Stimulated activated CD8-positive, alpha-beta memory T cell treated with anti-CD3 and anti-CD28 coated beads, Interleukin-15, amount 100 ng/mL, for 48 hours (primary cell): ENCODE measurements around the gene GGA2.
"Not testable (repeated sequence)": the region's sequence is repeated elsewhere in the genome, so short reads cannot be mapped to it uniquely, and the experiment has no call there.

Experiments used
- DNase-seq, 2 donors: peaks; one replicate each; pipeline ENCODE4 v3.0.0-alpha.2; 2020; ENCODE audit warnings: low read depth in 2 of 2

Gene GGA2

DNA sequence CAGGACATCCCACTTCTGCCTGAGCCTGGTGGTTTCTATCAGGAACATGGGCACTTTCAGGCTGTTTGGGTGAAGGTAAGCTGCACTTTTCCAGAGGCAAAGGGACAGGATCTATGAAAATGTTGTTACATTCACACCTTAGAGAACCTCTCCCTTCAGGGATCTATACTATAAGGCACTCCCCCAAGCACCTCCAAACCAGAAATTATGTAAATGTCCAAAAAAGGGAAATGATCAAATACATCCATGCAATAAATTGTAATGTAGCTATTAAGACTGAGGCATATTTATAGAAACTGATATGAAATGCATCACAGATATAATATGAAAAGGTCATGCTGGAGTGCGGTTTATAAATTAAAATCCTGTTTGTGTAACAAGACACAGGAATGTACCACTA is 34.0 kb downstream of the GGA2 start:
- no peak for DNase-seq

DNA sequence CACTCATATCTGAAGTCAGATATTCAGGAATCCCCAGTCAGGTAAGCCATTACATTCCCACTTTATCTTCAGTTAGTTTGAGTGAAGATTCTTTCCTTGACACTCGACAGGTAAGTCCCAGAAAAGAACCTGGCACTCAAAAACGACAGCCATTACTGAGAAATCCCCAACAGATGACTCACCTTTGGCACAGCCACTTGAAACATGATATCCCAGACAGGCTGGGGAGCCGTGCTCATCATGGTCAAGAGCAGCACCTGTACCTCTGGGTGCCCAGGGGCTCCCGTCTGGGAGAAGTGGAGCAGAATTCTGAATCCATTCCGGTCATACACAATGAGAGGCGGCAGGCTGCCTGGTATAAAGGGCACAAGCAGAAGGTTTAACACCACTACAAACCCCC is 40.5 kb downstream of the GGA2 start:
- no peak for DNase-seq

DNA sequence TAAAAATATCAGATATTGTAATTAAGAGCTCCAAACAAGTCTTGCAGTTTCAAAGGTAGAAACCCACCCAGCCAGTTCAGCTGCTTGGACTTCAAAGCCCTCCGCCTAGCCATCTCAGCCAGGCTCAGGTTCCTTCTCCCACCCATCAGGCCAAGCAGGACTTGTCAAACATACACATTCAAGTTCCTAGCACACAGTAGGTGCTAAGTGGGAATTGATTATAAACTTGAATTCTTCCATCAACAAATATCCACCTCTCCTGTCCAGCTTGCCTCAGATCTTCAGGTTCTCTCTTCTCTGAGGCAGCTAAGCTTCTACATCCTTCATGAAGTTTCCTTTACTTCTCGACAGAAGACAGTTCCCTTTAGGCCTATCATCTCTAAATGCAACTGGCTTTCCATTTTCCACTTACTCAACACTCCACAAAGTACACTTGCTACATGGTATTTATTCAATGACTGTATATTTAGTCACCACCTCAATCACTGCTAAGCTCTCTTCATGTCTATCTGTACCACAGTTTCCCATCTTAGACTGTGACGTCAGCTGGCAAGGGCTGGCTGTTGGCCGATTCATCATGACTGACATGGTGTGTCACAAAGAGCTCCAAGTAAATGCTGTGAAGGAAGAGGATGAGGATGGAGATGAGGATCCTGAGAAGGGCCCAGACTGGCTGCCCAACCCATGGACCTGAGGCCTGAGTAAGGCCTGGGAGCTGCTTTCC is 44.0 kb downstream of the GGA2 start:
- no peak for DNase-seq

DNA sequence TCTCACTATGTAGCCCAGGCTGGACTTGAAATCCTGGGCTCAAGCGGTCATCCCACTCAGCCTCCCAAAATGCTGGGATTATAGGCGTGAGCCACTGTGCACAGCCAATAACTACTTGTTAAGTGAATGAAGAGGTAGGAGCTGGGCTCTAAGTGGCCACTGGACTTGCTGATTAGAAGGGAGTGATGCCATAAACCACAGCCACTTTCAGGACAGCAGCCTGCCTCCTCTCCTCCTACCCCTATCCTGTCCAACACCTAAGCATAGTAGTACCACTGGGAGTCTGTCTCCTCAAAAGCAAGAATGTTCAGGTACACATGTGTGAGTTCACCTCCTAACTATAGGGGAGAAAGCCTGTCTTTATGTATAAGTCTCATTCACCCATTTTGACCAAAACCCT is 45.1 kb downstream of the GGA2 start:
- DNase-seq: no peak

DNA sequence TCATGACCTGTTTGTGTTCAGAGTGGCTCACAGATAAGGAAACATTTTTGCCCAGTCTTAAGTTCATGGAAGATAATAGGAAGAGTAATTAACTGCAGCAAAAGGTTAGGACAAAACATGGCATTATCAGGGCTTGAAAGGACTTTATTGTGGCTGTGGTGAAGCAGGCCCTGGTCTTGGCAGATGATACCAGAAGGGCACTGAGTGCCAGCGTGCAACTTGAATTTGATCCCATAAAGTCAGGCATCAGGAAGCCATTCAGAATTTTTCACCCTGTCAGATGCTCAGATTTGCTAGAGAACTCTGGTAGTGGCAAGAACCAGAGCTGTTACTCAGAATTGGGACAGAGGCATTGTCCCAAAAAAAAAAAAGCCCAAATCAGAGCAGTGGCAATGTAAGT is 46.1 kb downstream of the GGA2 start:
- no peak for DNase-seq

DNA sequence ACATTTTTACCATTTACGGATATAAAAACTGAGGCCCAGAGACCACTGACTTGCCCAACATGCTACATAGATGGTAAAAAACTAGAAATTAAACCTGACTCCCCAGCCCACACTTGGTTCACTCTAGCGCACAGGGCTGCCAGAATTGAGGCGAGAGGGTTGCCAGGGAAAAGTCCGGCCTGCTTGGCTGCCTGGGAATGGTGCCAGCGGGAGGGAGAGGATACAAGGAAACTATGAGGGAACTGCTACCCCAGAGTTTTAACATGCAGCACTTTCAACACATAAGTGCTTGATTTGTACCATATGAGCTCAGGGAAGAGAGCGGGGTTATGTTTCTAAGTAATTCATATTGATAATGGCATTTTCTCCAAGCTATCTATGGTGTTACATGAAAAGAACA is 47.3 kb downstream of the GGA2 start:
- not testable (repeated sequence) for DNase-seq

DNA sequence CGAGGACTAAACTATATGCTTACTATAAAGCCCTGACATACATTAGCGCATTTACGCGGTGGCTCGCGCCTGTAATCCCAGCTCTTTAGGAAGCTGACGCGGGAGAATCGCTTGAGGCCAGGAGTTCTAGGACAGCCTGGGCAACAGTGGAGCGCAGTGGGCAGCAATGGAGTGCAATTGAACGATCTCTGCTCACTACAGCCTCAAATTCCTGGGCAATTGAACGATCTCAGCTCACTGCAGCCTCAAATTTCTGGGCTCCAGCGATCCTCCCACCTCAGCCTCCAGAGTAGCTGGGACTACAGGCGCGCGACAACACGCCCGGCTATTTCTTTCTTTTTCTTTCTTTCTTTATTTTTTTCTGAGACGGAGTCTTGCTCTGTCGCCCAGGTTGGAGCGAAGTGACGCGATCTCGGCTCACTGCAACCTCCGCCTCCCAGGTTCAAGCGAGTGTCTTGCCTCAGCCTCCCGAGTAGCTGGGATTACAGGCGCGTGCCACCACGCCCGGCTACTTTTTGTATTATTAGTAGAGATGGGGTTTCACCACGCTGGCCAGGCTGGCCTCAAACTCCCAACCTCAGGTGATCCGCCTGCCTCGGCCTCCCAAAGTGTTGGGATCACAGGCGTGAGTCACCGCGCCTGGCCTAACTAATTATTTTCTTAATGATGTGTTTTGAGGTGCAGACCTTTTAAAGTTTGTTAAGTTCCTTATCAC is 56.8 kb downstream of the GGA2 start:
- DNase-seq: no peak

DNA sequence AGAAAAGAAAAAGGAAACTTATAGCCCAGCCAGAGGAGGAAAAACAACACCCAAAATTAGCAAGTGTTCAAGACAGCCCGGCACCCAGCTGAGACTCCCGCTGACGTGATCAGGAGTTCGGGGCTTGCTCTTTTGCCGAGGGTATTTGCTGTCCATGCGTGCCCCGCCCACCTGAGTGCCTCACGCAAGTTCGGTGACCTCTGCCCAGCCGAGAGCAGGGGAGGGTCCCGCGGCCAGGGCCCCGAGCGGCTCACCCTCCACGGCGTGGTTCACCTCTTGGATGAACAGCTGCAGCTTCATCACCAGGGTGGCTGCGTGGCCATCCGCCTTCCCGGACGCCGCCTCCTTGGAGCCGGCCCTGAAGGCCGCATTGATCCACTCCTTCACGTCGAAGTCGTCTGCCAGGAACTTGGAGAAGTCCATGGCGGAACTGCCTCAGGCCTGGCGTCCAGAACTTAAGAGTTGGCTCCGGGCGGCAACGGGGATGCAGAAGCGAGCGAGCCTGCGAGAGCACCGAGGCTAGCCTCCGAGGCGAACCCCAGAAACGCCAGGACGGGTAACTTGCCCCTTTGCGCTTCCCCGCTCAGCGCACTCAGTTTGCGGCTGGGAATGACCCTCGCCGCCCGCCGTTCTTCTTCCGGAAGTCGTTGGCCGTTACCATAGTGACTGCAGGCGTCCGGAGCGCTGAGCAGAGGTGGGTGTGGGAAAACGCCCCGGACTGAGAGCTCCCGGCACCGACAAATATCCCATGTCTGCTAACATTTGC is 57.5 kb downstream of the GGA2 start, which contains the start of gene COG7:
Gene COG7 (minus strand): TSS at position 618 of the 766 bp plus-strand sequence. CDS start 195 bp downstream, at position 423.
- DNase-seq: peak; percentile 76 to 81

DNA sequence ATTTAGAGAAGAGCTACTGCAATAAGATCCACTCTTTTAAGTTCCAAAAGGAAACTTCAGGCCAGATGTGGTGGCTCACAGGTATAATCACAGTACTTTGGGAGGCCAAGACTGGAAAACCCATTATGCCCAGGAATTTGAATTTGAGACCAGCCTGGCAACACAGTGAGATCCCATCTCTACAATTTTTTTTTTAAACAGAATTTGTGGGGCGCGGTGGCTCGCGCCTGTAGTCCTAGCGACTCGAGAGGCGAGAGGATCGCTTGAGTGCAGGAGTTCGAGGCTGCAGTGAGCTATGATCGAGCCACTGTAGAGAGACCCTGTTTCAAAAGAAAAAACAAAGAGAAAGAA is 58.1 kb downstream of the GGA2 start:
- DNase-seq: no peak

DNA sequence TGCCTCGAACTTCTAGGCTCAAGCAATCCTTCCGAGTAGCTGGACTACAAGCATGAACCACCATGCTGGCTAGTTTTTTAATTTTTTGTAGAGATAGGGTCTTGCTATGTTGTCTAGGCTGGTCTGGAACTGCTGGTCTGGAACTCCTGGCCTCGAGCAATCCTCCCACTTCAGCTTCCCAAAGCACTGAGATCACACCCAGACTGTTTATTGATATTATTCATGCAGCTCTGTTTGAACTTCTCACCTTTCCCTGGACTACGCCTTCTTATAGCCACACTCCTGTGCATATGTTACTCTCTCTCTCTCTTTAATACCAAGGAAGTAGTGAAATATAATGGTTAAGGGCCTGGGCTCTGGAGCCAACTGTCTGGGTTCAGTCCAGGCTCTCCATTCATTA is 61.9 kb downstream of the GGA2 start:
- no peak for DNase-seq

DNA sequence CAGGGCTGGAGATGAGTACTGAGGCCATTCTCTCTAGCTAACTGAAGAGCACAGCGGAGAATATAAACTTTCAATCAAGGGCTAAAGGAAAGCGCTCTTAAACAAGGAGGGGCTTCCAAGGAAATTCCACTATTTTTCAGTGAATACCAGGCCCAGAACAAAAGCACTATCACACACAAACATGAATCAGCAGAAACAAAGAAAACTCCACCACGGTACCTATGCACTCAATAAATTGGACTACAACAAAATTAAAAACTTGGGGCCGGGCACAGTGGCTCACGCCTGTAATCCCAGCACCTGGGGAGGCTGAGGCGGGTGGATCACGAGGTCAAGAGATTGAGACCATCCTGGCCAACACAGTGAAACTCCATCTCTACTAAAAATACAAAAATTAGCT is 72.8 kb downstream of the GGA2 start:
- DNase-seq: not testable (repeated sequence)

DNA sequence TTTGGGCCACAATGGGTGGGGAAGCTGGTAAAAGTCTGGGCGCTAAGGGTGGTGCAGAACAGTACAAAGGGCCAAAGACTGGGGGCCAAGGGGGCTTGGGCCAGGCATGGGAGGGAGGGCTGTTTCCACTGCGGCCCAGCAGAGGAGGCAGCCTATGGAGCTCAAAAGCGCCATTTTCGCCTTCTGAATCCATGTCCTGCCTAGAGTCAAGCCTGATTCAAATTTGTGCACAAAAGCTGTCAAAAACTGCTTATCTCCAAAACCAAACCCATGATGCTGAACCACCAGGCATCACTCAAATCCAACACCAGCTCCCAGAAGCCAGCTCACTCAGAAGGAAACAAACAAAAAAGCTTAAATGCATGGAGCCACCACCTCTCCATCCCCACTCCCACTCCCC is 73.3 kb downstream of the GGA2 start:
- no peak for DNase-seq

DNA sequence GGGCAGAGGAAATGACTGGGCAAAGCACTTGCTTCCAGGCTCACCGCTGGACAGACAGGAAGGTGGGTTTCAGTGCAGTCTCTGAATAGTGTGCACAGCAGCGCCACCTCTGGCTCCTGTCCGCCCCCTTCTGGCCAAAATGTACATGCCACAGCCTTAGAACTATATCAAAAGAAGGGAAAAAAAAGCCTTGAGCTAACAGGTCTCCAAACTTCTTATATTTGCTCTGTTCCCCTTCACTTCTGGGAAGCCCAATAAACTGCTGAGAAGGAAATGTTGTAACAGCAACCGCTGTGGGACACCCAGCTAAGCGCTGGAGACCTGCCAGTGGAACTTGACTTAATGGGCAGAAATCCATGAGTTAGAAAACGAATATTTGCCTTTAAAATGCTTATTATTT is 74.8 kb downstream of the GGA2 start:
- DNase-seq: peak; percentile 37 to 39

DNA sequence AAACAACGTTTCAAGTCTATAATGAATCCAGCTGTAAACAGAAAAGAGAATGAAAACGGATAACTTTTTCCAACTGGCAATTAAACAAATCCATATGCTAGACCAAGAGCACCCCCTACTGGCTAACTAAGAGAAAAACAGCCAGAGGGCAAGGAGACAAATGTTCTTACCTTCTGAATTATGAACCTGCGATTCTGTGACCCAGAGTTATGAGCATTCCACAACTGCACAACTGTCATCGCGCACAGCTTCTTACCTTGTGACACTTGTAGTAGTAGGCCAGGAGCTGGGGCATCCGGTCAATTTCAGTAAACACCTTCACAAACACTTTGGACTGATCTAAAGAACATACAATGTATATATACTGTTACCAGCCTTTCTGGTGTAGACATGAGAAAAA is 75.9 kb downstream of the GGA2 start:
- DNase-seq: no peak

DNA sequence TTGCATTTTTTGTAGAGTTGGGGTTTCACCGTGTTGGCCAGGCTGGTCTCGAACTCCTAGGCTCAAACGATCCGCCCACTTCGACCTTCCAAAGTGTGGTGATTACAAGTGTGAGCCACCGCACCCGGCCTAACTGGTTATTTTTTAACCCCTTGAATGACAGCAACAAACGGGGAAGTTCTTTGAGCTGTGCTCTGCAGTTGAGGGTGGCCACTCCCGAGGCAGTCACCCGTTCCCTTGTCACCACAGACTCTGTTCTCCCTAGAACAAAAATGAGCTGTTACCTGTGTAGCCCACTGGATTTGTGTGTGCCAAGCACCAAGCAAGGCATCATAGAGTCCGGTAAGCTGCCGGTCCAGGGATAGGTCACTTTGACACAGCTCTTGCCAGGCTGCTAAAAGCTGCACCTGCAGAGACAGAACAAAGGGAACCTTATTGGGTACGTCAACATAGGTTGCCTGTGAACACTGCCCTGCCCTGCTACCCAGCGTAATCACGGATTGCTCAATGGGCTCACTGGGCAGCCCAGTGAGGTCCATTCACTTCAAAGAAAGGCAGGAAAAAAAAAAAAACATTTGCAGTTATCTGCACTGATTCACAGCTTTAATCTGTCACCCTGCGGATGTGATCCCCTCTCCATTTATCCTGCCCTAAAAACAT is 76.9 kb downstream of the GGA2 start:
- no peak for DNase-seq

DNA sequence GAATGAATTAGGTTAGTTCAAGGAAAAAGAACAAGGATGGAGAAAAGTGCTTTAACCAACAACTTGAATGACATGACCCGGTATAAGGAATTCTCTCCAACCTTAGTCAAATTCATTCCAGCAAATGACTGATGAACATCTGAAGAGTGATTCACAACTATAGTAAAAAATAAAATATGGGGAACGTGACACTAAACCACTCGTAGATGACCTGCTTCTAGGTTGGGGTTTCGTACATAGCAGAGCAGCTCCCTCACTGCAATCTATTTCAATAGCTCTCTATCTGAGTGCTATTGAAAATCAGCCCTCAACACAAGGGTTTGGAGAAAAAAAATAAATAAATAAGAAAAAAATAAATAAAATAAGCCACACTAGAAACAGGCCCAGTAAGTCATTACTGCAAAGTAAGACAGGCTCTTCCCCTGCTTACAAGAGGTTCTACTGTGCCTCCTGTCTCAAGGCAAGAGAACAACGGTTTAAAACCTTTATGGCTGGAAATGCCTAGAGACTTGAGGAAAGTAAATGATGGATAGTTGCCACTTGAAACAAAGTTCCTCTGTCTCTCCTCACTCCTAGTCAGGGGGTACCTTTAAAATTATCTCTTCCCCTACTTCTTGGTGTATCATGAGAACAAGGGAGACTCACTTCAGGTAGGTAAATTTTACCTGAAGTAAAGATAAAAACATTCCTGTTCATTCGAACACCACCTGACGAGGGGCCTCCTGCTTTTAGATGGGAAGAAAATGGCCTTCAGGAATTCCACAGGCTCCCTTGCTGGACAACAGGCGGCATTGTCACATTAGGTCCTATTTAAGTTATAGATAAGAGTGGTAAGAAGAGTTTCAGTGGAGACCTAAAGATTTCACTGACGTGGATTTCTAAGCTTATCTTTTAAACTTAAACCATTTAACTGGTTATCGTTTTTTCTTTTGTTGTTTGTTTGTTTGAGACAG is 77.8 kb downstream of the GGA2 start:
- DNase-seq: no peak

DNA sequence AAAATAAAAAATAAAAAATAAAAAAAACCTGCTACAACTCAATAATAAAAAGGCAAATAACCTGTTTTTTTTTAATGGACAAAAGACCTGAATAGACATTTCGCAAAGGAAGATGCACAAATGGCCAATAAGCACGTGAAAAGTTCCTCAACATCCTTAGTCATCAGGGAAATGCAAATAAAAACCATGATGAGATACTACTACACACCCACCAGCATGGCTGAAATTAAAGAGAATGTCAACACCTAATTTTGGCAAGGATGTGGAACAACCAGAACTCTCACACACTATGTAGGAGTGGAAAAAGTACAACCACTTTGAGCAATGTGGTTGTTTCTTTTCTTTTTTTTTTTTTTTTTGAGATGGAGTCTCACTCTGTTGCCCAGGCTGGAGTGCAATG is 81.9 kb downstream of the GGA2 start:
- no peak for DNase-seq

DNA sequence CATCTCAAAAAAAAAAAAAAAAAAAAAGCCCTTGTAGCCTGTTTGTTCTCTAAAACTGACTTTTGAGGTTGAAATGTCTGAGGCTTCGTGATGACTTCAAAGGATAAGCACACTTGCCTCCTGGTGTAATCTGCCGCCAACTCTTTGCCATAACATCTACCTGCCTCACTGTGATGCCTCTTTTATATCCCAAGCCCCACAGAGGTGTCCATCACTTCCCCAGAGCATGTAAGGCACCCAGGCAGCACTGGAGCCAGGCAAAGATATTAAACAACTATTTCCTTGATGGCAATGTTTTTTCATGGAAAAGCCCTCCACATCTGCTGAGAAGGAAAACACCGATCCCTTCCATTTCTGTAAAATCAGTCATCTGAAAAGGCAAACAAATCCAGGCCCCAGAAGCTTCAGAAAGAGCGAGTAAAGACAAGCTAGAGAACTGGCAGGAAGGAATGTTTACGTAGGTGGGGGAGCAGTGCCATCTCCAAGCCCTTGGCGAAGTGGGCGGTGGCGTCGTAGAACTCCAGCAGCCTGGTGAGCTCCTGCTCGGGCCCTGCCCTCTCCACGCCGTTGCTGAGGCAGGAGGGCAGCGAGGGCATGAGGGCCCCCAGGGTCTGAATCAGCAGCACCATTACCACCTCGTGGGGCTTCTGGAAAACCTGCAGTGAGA is 85.9 kb downstream of the GGA2 start:
- DNase-seq: no peak

DNA sequence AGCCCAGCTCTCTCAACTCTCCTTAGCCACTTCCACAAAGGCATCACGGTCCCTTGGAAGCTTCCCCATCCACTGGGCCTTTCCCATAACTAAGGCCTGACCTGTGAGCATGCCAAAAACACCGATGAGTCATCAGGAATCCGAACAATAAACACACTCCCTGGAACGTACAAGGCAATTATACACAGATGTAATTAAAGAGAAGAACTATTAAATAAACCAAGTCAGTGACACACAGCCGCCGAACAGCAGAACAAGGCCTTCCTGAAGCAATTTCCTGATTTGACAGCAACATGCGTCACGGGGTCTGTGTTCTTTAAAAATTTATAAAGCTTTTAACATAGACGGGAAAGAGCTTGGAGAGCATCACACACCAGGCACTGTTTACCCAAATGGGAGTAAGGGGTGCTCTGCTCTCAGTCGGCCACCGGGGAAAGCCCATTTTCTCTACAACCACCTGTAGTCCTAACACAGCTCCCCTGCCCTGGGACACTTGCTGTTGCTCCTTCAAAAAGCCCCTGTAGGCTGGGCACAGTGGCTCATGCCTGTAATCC is 86.7 kb downstream of the GGA2 start:
- no peak for DNase-seq

DNA sequence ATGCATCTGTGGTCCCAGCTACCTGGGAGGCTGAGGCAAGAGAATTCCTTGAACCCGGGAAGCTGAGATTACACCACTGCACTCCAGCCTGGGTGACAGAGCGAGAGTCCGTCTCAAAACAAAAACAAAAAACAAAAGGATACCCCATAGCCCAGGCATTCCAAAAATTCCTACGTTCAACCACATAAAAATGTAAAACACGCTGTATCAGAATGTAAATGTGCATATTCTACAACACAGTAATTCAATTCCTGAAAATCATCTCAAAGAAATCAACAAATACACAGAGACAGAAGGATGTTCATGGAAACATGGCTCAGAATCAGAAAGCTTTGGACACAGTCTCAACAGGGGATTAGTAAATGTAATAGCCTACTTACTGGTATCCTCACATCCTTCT is 90.3 kb downstream of the GGA2 start:
- DNase-seq: no peak
